Lower lobe of right lung (tissue), 2 donors: ENCODE data around the gene CELSR1. TPM values are rescaled to one million over a fixed set of nuclear protein-coding genes. Genes with fewer than 3 reads are reported as not detected.

Experiments
- ATAC-seq, 2 donors: fragments of 200-7000 bp; cut with Tn5 transposase; one replicate each; pipeline ENCODE4 v1.9.1; 2020 to 2022; ENCODE audit warnings: mild to moderate bottlenecking in 2 of 2, moderate library complexity in 2 of 2
- DNase-seq: peaks from one replicate; pipeline ENCODE4 v3.0.0-alpha.2; 2020
- H3K27ac ChIP-seq: fragments of 200-600 bp; one replicate; pipeline ENCODE4 v1.8.0; 2022
- H3K27me3 ChIP-seq: fragments of 200-600 bp; one replicate; pipeline ENCODE4 v1.8.0; 2022; ENCODE audit warnings: low read depth
- H3K36me3 ChIP-seq: fragments of 200-600 bp; one replicate; pipeline ENCODE4 v1.8.0; 2022; ENCODE audit warnings: mild to moderate bottlenecking
- H3K4me1 ChIP-seq: fragments of 200-600 bp; one replicate; pipeline ENCODE4 v1.8.0; 2022
- H3K4me3 ChIP-seq: fragments of 200-600 bp; one replicate; pipeline ENCODE4 v1.8.0; 2022; ENCODE audit warnings: mild to moderate bottlenecking
- H3K9me3 ChIP-seq: fragments of 200-600 bp; one replicate; pipeline ENCODE4 v1.8.0; 2022
- CTCF ChIP-seq: fragments of 200-600 bp; IDR thresholded peaks from one replicate; pipeline ENCODE4 v1.8.0; 2022; ENCODE audit warnings: antibody characterized with exemption, mild to moderate bottlenecking
- intact Hi-C: fragments of 100-400 bp; cut with DNase I; formaldehyde crosslinking; loops from one replicate; pipeline ENCODE4 v1.11.0; 2022
- total RNA-seq: library from RNA; stranded (reverse); fragmentation: NEBNext Ultra II Directional; extraction: Animal tissue kit (Norgen Biotek cat#: 25700); gene quantifications from one replicate; pipeline ENCODE4 v1.2.1, GENCODE V29; 2021
- donor health status: DM: no; HTN: yes; CAD: no; lungs with severe emphysema.

Gene CELSR1
- total RNA-seq, 1 donor from 2014 or later = 51.8 TPM

DNA sequence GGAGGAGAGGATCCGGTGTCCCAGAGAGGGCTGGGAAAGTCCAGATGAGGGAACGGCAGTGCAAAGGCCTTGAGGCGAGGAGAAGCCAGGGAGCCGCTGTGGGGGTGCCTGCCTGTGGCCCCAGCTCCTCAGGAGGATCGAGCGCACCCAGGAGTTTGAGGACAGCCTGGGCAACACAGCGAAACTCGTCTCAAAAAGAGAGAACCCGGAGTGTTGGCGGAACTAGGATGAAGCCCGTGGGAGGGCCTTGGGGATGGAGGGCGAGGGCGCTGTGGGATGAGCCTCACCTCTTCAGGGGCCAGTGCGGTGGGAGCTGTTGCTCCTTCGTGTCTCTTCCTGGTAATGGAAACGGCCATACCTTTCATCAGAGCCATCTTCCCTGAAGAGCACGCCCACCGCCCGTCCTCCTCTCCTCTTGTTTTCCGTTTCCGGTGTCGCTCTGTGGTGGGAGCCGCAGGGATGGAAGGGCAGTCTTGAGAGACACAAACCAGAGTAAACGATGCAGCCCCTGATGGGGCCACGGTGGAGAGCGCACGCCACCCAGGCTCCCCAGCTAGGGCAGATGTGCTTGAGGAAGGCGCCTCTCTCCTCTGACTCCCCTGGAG is 186.2 kb downstream of the CELSR1 start:
- Histone ChIP-seq H3K4me1 (peaks cover 6% of the 10 kb centered on the region), H3K4me3 (no peak overlapping the region), H3K9me3 (no peaks in the 10 kb centered on the region), H3K27ac (no peak overlapping the region), H3K36me3 (peaks cover 100% of the 10 kb centered on the region), H3K27me3 (no peaks in the 10 kb centered on the region)
- ATAC-seq = no peak
- intact Hi-C loops = no loop called here
- TF ChIP-seq CTCF = no peak
- peak; percentile 36 for DNase-seq

- Histone ChIP-seq H3K36me3 (peaks cover 100% of the 10 kb centered on the region), H3K27ac (no peak overlapping the region), H3K27me3 (no peaks in the 10 kb centered on the region), H3K9me3 (no peaks in the 10 kb centered on the region), H3K4me1 (peaks cover 6% of the 10 kb centered on the region), H3K4me3 (no peak overlapping the region)
- no peak for TF ChIP-seq CTCF
- DNase-seq = peak; percentile 36
- ATAC-seq = no peak
- intact Hi-C loops = no loop called here
Observed at GRCh38 chr22:46350646-46351045, 186.8 kb downstream of the CELSR1 start.

DNA sequence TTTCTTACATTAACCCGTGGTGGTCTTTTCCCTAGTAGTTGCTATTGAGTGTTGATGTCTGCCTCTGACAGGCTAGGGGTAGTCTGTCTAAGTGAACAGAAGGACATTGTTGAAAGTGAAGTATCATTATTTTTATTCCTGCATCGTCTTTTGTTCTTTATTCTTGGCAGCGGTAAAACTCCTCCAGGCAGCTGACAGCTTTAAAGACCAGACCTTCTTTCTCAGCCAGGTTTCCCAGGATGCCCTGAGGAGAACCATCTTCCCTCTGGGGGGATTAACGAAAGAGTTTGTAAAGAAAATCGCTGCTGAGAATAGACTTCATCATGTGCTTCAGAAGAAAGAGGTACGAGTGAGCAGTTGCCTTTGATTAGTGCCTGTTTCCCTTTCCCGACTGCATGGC is 187.3 kb downstream of the CELSR1 start:
- no peak overlapping the region for H3K27ac ChIP-seq
- no peaks in the 10 kb centered on the region for H3K27me3 ChIP-seq
- TF ChIP-seq CTCF = no peak
- H3K36me3 ChIP-seq = peaks cover 100% of the 10 kb centered on the region
- H3K4me1 ChIP-seq = peaks cover 6% of the 10 kb centered on the region
- H3K4me3 ChIP-seq = no peak overlapping the region
- ATAC-seq (no peak), DNase-seq (no peak)
- intact Hi-C loops = no loop called here
- H3K9me3 ChIP-seq = no peaks in the 10 kb centered on the region

DNA sequence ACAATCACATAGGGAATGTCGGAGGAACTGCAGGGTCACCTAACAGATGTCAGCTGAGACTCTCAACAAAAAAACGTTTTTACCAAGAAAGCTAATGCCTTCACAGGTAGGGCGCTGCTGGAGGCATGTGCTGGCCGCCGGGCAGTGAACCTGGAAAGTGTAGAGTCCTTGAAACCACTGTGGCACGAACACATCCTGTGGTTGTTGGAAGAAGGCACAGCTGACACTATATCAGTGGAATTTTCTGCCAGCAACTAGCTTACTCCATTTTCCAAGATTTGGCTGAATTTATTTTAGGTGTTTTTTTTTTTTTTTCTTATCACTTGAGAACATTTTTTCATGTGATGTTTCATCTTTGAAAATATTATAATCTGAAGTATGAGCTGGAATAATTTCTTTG is 187.7 kb downstream of the CELSR1 start:
- H3K27ac ChIP-seq = no peak overlapping the region
- DNase-seq = peak; percentile 24

DNA sequence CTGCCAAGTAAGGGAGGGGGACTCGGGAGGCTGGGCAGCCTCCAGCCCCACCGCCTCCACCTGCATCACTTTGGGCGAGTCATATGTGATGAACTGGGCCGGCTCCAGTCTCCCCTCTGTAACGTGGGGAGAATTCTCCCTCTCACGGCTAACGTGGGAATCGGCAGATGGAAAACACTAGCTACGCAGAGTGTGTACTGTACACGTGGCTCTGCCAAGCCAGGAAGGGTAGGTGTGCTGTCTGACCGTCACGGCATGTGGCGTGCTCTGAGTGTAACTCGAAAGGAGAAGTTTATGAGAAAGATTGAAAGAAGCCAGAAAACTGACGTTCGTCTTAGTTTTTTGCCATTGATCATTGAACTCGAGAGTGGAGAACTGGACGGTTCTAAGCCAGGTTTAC is 188.2 kb downstream of the CELSR1 start:
- DNase-seq (peak; percentile 21), ATAC-seq (no peak)

More for the DNA sequence above, 187.7 kb downstream of the CELSR1 start:
- TF ChIP-seq CTCF = no peak
- Histone ChIP-seq H3K9me3 (no peaks in the 10 kb centered on the region), H3K4me1 (peaks cover 6% of the 10 kb centered on the region), H3K36me3 (peaks cover 100% of the 10 kb centered on the region), H3K4me3 (no peak overlapping the region), H3K27me3 (no peaks in the 10 kb centered on the region)
- no peak for ATAC-seq
- intact Hi-C loops = no loop called here

More for the DNA sequence above, 188.2 kb downstream of the CELSR1 start:
- H3K27ac ChIP-seq = no peak overlapping the region
- intact Hi-C loops = no loop called here
- H3K9me3 ChIP-seq = no peaks in the 10 kb centered on the region
- peaks cover 6% of the 10 kb centered on the region for H3K4me1 ChIP-seq
- H3K36me3 ChIP-seq = peaks cover 100% of the 10 kb centered on the region
- H3K4me3 ChIP-seq = no peak overlapping the region
- TF ChIP-seq CTCF = no peak
- no peaks in the 10 kb centered on the region for H3K27me3 ChIP-seq
